ENCODE measurements around the gene DPYSL4. TPM values are rescaled to one million over a fixed set of nuclear protein-coding genes. Genes with fewer than 3 reads are reported as not detected.
"Not testable (repeated sequence)": the region's sequence is repeated elsewhere in the genome, so short reads cannot be mapped to it uniquely, and the experiment has no call there.

The DPYSL4 gene
- total RNA-seq, 1 experiment from 2014 or later, result 9.9 TPM

DNA sequence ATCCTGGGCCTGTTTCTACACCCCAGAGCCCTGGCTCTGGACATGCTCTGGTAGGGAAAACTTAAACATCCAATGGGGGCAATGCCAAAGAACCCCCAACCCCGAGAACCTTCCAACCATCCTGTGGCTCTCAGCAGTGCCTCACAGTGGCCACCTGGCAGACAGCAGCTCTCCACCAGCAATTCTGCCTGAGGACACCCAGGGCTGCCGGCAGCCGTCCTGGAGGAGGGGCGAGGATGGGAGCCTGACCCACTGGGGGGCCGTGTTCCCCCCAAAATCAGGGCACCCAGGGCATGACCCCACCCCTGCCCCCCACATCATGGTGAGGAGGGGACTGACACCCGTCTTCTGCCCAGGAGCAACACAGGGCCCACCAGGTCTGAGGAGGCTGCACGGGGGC is 32.7 kb downstream of the DPYSL4 start:
- intact Hi-C loops (cut with micrococcal nuclease; ENCODE audit: unreplicated experiment), result no loop called here
- no TSS peak for BruUV-seq (replicated peaks)
- no peak for TF ChIP-seq POLR2AphosphoS5 (IDR thresholded peaks at IDR 0.05; ENCODE audit: low read depth, low read length)
- TF ChIP-seq, protein P1, sequence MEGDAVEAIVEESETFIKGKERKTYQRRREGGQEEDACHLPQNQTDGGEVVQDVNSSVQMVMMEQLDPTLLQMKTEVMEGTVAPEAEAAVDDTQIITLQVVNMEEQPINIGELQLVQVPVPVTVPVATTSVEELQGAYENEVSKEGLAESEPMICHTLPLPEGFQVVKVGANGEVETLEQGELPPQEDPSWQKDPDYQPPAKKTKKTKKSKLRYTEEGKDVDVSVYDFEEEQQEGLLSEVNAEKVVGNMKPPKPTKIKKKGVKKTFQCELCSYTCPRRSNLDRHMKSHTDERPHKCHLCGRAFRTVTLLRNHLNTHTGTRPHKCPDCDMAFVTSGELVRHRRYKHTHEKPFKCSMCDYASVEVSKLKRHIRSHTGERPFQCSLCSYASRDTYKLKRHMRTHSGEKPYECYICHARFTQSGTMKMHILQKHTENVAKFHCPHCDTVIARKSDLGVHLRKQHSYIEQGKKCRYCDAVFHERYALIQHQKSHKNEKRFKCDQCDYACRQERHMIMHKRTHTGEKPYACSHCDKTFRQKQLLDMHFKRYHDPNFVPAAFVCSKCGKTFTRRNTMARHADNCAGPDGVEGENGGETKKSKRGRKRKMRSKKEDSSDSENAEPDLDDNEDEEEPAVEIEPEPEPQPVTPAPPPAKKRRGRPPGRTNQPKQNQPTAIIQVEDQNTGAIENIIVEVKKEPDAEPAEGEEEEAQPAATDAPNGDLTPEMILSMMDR (IDR thresholded peaks at IDR 0.05), result peak; percentile 65
- Histone ChIP-seq H3K27ac (ENCODE audit: low read length) (no peak overlapping the region), H3K9me3 (ENCODE audit: control insufficient read depth, insufficient read depth, low read depth, low read length) (no peaks in the 10 kb centered on the region), H3K4me3 (ENCODE audit: low read depth in 2 of 2, low read length in 2 of 2) (no peak overlapping the region), H3K36me3 (ENCODE audit: control insufficient read depth, insufficient read depth, low read length) (no peaks in the 10 kb centered on the region), H3K4me1 (ENCODE audit: control insufficient read depth, insufficient read depth, low read length) (peaks cover 8% of the 10 kb centered on the region), H3K27me3 (ENCODE audit: control insufficient read depth, insufficient read depth, low read length) (no peaks in the 10 kb centered on the region)
- in situ Hi-C loops (cut with HindIII; ENCODE audit: low pct_unique_long_range_greater_than_20kb, low sequenced_read_pairs), result no loop called here
- DNase-seq (ENCODE audit: low read depth, low spot score), result no peak
- ATAC-seq, result no peak
- ChIA-PET POLR2A (interaction anchor here (0.5 kb wide), 1 partner anchor 307 kb away, joined by 4 read pairs; no protein-coding TSS in a partner anchor), CTCF (interaction anchor here (0.5 to 1.2 kb wide), 2 partner anchors 181 to 527 kb away, joined by 3 to 5 read pairs; no protein-coding TSS in a partner anchor)

DNA sequence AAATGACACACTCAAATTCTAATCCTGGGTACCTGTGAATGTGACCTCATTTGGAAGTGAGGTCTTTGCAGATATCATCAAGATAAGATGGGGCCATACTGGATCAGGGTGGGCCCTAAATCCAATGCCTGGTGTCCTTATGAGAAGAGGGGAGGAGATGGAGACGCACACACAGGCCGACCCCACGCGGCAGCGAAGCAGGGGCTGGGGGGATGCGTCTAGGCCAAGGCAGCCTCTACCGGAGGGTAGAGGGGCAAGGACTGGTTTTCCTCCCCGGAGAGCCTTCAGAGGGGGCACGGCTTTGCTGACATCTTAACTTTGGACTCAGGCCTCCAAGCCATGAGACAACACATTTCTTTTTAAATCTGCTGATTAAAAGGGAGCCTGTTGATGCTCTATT is 33.3 kb downstream of the DPYSL4 start:
- ChIA-PET POLR2A (no interaction called here), CTCF (interaction anchor here (1.2 kb wide), 1 partner anchor 526 kb away, joined by 3 read pairs; no protein-coding TSS in a partner anchor)
- H3K4me1 ChIP-seq (ENCODE audit: control insufficient read depth, insufficient read depth, low read length), result peaks cover 8% of the 10 kb centered on the region
- H3K4me3 ChIP-seq (ENCODE audit: low read depth in 2 of 2, low read length in 2 of 2), result no peak overlapping the region
- BruUV-seq (replicated peaks), result no TSS peak
- no peak for ATAC-seq
- no peaks in the 10 kb centered on the region for H3K36me3 ChIP-seq (ENCODE audit: control insufficient read depth, insufficient read depth, low read length)
- TF ChIP-seq, protein P1 (IDR thresholded peaks at IDR 0.05), result no peak
- TF ChIP-seq SIN3A (IDR thresholded peaks at IDR 0.05; ENCODE audit: borderline replicate concordance, insufficient read depth, low read depth, low read length), result no peak
- TF ChIP-seq, protein P2, sequence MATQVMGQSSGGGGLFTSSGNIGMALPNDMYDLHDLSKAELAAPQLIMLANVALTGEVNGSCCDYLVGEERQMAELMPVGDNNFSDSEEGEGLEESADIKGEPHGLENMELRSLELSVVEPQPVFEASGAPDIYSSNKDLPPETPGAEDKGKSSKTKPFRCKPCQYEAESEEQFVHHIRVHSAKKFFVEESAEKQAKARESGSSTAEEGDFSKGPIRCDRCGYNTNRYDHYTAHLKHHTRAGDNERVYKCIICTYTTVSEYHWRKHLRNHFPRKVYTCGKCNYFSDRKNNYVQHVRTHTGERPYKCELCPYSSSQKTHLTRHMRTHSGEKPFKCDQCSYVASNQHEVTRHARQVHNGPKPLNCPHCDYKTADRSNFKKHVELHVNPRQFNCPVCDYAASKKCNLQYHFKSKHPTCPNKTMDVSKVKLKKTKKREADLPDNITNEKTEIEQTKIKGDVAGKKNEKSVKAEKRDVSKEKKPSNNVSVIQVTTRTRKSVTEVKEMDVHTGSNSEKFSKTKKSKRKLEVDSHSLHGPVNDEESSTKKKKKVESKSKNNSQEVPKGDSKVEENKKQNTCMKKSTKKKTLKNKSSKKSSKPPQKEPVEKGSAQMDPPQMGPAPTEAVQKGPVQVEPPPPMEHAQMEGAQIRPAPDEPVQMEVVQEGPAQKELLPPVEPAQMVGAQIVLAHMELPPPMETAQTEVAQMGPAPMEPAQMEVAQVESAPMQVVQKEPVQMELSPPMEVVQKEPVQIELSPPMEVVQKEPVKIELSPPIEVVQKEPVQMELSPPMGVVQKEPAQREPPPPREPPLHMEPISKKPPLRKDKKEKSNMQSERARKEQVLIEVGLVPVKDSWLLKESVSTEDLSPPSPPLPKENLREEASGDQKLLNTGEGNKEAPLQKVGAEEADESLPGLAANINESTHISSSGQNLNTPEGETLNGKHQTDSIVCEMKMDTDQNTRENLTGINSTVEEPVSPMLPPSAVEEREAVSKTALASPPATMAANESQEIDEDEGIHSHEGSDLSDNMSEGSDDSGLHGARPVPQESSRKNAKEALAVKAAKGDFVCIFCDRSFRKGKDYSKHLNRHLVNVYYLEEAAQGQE (IDR thresholded peaks at IDR 0.05; ENCODE audit: insufficient read depth in 1 of 2, low read depth in 2 of 2, low read length in 1 of 2), result no peak
- TF ChIP-seq TCF7L2 (IDR thresholded peaks at IDR 0.05; ENCODE audit: low read depth, low read length), result no peak
- no peak for TF ChIP-seq POLR2AphosphoS5 (IDR thresholded peaks at IDR 0.05; ENCODE audit: low read depth, low read length)
- no peaks in the 10 kb centered on the region for H3K27me3 ChIP-seq (ENCODE audit: control insufficient read depth, insufficient read depth, low read length)
- intact Hi-C loops (cut with micrococcal nuclease; ENCODE audit: unreplicated experiment) (loop anchor here (5.0 kb wide), 2 partner anchors 112 to 232 kb away; partner anchors contain the start of gene LRRC27), in situ Hi-C loops (cut with HindIII; ENCODE audit: low pct_unique_long_range_greater_than_20kb, low sequenced_read_pairs) (no loop called here)
- no peak overlapping the region for H3K27ac ChIP-seq (ENCODE audit: low read length)
- DNase-seq (ENCODE audit: low read depth, low spot score), result no peak
- H3K9me3 ChIP-seq (ENCODE audit: control insufficient read depth, insufficient read depth, low read depth, low read length), result no peaks in the 10 kb centered on the region

DNA sequence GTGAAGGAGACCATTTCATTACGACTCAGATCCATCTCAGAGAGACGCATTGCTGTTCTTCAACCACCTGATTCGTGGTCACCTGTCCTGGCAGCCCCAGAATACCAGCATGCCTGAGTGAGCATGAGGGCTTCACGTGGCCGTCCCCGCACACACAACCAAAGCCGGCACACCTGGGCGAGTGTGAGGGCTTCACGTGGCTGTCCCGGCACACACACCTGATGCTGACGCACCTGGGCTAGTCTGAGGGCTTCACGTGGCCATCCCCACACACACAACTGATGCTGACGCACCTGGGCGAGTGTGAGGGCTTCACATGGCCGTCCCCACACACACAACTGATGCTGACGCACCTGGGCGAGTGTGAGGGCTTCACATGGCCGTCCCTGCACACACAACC is 34.2 kb downstream of the DPYSL4 start:
- DNase-seq (ENCODE audit: low read depth, low spot score); CTCF ChIA-PET; H3K9me3 ChIP-seq (ENCODE audit: control insufficient read depth, insufficient read depth, low read depth, low read length); H3K4me1 ChIP-seq (ENCODE audit: control insufficient read depth, insufficient read depth, low read length); in situ Hi-C loops (cut with HindIII; ENCODE audit: low pct_unique_long_range_greater_than_20kb, low sequenced_read_pairs); H3K4me3 ChIP-seq (ENCODE audit: low read depth in 2 of 2, low read length in 2 of 2); H3K27me3 ChIP-seq (ENCODE audit: control insufficient read depth, insufficient read depth, low read length); BruUV-seq (replicated peaks); H3K36me3 ChIP-seq (ENCODE audit: control insufficient read depth, insufficient read depth, low read length); POLR2A ChIA-PET; H3K27ac ChIP-seq (ENCODE audit: low read length); ATAC-seq: not testable (repeated sequence)
- intact Hi-C loops (cut with micrococcal nuclease; ENCODE audit: unreplicated experiment), result loop anchor here (5.0 kb wide), 2 partner anchors 111 to 231 kb away; partner anchors contain the start of gene LRRC27

Measured in Panc1 (cell line).